GM13977 (cell line): ENCODE data around the gene CCDC57.
"Not testable (repeated sequence)": the region's sequence is repeated elsewhere in the genome, so short reads cannot be mapped to it uniquely, and the experiment has no call there.

Source experiments
- DNase-seq: peaks from one replicate; pipeline ENCODE4 v3.0.0; 2012; ENCODE audit warnings: low spot score
- in situ Hi-C: fragments of 300-500 bp; cut with MboI; formaldehyde crosslinking; loops from one replicate; pipeline ENCODE4 v1.12.0; 2022; ENCODE audit warnings: low sequenced_read_pairs, low pct_unique_long_range_greater_than_20kb, mixed read lengths, inconsistent platforms; ENCODE audit not compliant: unreplicated experiment
- TF ChIP-seq, protein P1 (sequence below): IDR thresholded peaks from 2 replicates; pipeline ENCODE4 v1.5.1; 2012; ENCODE audit warnings: mild to moderate bottlenecking, control low read depth; ENCODE audit not compliant: insufficient read depth; ENCODE audit errors: extremely low read depth, missing control alignments

Gene CCDC57

DNA sequence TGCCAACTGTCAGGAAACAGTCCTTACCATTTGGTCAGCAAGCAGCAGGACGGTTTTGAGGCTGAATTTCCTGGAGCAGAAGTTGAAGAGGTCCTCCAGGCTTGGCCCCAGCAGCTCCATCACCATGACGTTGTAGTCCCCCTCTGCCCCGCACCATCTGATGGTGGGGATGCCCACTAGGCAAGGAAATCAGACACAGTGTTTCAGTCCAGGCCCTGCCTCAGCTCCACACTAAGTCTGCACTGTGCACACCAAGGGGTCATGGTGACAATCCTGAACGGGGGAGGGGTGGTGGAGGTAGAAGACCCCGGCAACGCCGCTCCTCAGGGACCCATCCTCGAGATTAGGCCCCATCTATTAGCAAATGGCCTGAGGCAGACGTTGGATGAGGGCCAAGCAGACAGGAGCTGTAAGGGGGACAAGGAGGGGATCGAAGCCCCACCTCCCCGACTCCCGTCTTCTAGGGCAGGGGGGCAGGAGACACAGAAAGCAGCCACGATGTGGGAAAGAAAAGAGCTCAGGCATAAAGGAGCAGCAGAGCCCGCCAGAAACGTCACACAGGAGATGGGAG is 42.8 kb upstream of the CCDC57 start:
- DNase-seq = no peak
- in situ Hi-C loops = no loop called here
- TF ChIP-seq, protein P1, sequence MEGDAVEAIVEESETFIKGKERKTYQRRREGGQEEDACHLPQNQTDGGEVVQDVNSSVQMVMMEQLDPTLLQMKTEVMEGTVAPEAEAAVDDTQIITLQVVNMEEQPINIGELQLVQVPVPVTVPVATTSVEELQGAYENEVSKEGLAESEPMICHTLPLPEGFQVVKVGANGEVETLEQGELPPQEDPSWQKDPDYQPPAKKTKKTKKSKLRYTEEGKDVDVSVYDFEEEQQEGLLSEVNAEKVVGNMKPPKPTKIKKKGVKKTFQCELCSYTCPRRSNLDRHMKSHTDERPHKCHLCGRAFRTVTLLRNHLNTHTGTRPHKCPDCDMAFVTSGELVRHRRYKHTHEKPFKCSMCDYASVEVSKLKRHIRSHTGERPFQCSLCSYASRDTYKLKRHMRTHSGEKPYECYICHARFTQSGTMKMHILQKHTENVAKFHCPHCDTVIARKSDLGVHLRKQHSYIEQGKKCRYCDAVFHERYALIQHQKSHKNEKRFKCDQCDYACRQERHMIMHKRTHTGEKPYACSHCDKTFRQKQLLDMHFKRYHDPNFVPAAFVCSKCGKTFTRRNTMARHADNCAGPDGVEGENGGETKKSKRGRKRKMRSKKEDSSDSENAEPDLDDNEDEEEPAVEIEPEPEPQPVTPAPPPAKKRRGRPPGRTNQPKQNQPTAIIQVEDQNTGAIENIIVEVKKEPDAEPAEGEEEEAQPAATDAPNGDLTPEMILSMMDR = no peak

DNA sequence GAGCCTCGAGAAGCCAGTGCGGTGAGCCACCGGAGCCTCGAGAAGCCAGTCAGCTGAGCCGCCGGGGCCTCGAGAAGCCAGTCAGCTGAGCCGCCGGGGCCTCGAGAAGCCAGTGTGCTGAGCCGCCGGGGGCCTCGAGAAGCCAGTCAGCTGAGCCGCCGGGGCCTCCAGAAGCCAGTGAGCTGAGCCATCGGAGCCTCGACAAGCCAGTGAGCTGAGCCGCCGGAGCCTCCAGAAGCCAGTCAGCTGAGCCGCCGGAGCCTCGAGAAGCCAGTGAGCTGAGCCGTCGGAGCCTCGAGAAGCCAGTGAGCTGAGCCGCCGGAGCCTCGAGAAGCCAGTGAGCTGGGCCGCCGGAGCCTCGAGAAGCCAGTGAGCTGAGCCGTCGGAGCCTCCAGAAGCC is 42.1 kb upstream of the CCDC57 start:
- DNase-seq, in situ Hi-C loops: not testable (repeated sequence)

DNA sequence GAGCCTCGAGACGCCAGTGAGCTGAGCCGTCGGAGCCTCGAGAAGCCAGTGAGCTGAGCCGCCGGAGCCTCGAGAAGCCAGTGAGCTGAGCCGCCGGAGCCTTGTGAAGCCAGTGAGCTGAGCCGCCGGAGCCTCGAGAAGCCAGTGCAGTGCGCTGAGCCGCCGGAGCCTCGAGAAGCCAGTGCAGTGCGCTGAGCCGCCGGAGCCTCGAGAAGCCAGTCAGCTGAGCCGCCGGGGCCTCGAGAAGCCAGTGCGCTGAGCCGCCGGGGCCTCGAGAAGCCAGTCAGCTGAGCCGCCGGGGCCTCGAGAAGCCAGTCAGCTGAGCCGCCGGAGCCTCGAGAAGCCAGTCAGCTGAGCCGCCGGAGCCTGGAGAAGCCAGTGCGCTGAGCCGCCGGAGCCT is 41.5 kb upstream of the CCDC57 start:
- in situ Hi-C loops, DNase-seq: not testable (repeated sequence)

DNA sequence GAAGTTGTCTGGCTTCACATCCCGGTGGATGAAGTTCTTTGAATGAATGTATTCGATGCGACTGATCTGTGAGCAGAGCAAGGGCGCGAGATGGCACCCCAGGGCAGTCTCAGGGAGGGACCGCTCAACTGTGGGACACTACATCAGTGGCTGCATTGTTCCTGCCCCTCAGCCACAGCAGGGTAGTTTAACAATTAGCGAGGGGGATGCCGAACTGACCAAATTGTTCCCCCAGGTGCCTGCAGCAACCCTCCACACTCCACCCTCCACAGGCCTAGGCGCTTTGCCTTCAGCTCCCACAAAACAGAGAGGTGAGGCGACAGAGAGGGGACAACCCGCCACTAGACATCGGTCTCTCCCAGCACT is 40.5 kb upstream of the CCDC57 start:
- in situ Hi-C loops = no loop called here
- DNase-seq = no peak
- TF ChIP-seq, protein P1 = no peak

DNA sequence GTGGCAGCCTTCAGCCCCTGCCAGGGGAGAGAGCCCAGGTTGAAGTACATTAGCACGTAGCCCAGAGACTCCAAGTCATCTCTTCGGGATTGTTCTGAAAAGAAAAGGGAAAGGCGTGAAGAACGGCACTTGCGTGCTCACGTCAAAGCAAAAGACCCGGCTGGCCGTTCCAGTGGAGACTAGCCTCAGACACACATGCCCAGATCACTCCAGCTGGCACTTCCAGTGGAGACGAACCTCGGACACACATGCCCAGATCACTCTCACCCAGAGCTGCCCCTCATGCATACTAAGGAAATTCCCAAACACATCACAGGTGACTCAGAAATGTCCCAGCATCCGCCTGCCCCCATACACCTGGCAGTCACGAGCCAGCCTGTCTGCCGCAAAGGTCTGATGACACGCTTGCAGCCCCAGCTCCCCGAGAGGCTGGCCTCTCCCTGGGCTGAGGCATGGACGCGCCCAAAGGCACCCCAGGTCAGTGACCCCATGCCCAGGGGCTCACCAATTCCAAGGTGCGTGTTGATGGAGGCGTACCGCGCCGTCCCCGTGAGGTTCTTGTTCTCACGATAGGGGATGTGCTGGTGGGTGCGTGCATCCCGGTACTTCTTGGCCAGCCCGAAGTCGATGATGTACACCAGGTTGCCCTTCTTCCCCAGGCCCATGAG is 40.0 kb upstream of the CCDC57 start:
- DNase-seq = no peak
- TF ChIP-seq, protein P1 = no peak
- in situ Hi-C loops = no loop called here

DNA sequence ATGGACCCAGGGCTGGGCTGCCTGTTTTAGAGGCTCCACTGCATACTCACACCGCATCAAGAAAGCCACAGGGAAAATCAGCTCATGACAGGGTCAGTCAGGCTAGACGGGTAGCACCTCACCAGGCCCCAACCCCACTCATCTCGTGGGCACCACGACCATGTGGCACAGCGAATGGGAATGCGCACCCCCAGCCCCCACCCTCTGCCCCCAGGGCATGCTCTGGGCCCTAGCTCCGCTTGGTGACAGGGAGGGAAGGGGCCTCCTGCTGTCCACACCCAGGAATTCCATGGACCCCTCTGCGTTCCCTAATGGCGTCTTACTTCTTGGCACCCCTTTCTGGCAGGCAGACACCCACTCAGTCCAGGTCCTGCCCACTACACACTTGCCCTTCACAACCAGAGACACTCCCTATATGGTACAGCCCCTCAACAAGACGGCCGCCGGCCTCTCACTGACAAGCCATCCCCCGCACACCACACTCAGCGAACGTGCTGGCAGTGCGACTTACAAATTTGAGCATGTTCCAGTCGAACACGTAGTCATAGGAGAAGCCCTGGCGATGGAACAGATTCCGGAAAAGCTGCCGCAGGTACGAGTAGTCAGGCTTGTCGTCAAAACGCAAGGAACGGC is 38.3 kb upstream of the CCDC57 start:
- no peak for DNase-seq
- TF ChIP-seq, protein P1 = no peak
- in situ Hi-C loops = no loop called here

DNA sequence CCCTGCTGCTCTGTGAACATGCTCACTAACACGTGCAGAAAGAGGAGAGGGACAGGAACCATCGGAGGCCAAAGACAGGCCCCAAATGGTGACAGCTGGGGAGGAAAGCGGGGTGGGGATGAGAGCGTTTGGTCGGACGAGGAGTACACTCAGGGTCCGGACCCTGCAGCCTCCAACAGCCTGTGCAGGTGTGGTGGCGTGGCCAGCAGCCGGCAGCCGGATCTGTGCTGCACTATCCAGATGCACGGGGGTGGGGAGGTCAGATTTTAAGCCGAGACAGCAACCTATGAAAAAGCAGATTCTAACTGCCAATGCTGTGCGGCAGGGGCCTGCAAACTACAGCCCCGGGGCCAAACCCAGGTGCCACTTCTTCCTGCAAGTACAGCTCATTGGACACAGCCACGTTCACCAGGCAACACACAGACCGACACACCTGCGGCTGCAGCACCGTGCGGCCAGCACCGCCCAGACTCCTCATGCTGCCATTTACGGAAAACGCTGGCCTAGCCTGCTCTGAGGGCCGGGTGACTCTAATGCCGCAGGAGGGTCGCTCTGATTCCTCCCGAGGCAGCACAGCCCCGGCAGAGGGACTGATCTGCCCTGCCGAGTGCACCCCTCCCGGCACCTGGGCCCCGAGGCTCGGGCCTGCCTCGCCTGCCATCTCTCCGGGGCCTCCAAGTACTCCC is 37.4 kb upstream of the CCDC57 start:
- TF ChIP-seq, protein P1 = no peak
- DNase-seq = no peak
- in situ Hi-C loops = no loop called here
